Activated CD8-positive, alpha-beta memory T cell treated with anti-CD3 and anti-CD28 coated beads, Interleukin-2, amount 10 ng/mL, durations not matched to agents 7 days and 5 days (primary cell): ENCODE measurements around the gene DEPDC5. TPM values are rescaled to one million over a fixed set of nuclear protein-coding genes. Genes with fewer than 3 reads are reported as not detected.

ENCODE experiments used
- ATAC-seq: fragments of 150-1000 bp; cut with Tn5 transposase; one replicate; pipeline ENCODE4 v1.10.0; 2021; ENCODE audit warnings: moderate library complexity
- CTCF ChIA-PET: fragments of 350-600 bp; sonication (Branson Sonifier 250); formaldehyde crosslinking; loops from one replicate; lab custom pipeline; 2021; ENCODE audit warnings: antibody characterized with exemption; lab: Charles Lee
- DNase-seq: peaks from one replicate; pipeline ENCODE4 v3.0.0-alpha.2; 2020
- H3K27ac Mint-ChIP-seq: one replicate; pipeline ENCODE4 v1.8.0; 2021; ENCODE audit warnings: mild to moderate bottlenecking, mixed read lengths
- H3K27me3 Mint-ChIP-seq: one replicate; pipeline ENCODE4 v1.8.0; 2021; ENCODE audit warnings: mixed read lengths
- H3K36me3 Mint-ChIP-seq: one replicate; pipeline ENCODE4 v1.8.0; 2021; ENCODE audit warnings: mild to moderate bottlenecking, mixed read lengths
- H3K4me1 Mint-ChIP-seq: one replicate; pipeline ENCODE4 v1.8.0; 2021; ENCODE audit warnings: mixed read lengths
- H3K4me3 Mint-ChIP-seq: one replicate; pipeline ENCODE4 v1.8.0; 2021; ENCODE audit warnings: mild to moderate bottlenecking, moderate library complexity, mixed read lengths
- H3K9me3 Mint-ChIP-seq: one replicate; pipeline ENCODE4 v1.8.0; 2022; ENCODE audit warnings: low read depth, mixed read lengths
- total RNA-seq, 2 experiments: library from RNA; stranded (reverse); gene quantifications; one replicate each; pipeline ENCODE4 v1.2.3, GENCODE V29; 2021

The DEPDC5 gene
- total RNA-seq, 2 experiments from 2014 or later = 45.7 to 50.3 TPM

- peaks cover 13% of the 10 kb centered on the region for H3K4me1 Mint-ChIP-seq
- ATAC-seq = no peak
- H3K27me3 Mint-ChIP-seq = no peaks in the 10 kb centered on the region
- no peaks in the 10 kb centered on the region for H3K9me3 Mint-ChIP-seq
- CTCF ChIA-PET = interaction anchor here (0.9 to 1.9 kb wide), 2 partner anchors 20 to 41 kb away, joined by 3 to 5 read pairs; no protein-coding TSS in a partner anchor
- DNase-seq = no peak
- peaks cover 24% of the 10 kb centered on the region for H3K36me3 Mint-ChIP-seq
- H3K27ac Mint-ChIP-seq = no peak overlapping the region
- H3K4me3 Mint-ChIP-seq = no peak overlapping the region
Observed at GRCh38 chr22:31876156-31876920, 122.5 kb downstream of the DEPDC5 start.

- no peak for DNase-seq
- H3K36me3 Mint-ChIP-seq = peaks cover 13% of the 10 kb centered on the region
- H3K27ac Mint-ChIP-seq = no peak overlapping the region
- no peak overlapping the region for H3K4me3 Mint-ChIP-seq
- ATAC-seq = no peak
- CTCF ChIA-PET = no interaction called here
- no peaks in the 10 kb centered on the region for H3K9me3 Mint-ChIP-seq
- H3K4me1 Mint-ChIP-seq = peaks cover 4% of the 10 kb centered on the region
- no peaks in the 10 kb centered on the region for H3K27me3 Mint-ChIP-seq
Observed at GRCh38 chr22:31879585-31879984, 125.8 kb downstream of the DEPDC5 start.

- CTCF ChIA-PET = no interaction called here
- Mint-ChIP-seq H3K27me3 (no peaks in the 10 kb centered on the region), H3K9me3 (no peaks in the 10 kb centered on the region), H3K27ac (no peak overlapping the region), H3K4me1 (peaks cover under 1% of the 10 kb centered on the region), H3K36me3 (peaks cover 9% of the 10 kb centered on the region), H3K4me3 (no peak overlapping the region)
- no peak for ATAC-seq
- no peak for DNase-seq
Observed at GRCh38 chr22:31881200-31881599, 127.4 kb downstream of the DEPDC5 start.

- DNase-seq (no peak), ATAC-seq (no peak)
- CTCF ChIA-PET = interaction anchor here (1.1 kb wide), 1 partner anchor 10 kb away, joined by 3 read pairs; no protein-coding TSS in a partner anchor
- no peaks in the 10 kb centered on the region for H3K9me3 Mint-ChIP-seq
- no peaks in the 10 kb centered on the region for H3K4me1 Mint-ChIP-seq
- no peaks in the 10 kb centered on the region for H3K27me3 Mint-ChIP-seq
- no peak overlapping the region for H3K4me3 Mint-ChIP-seq
- no peak overlapping the region for H3K27ac Mint-ChIP-seq
- peaks cover 9% of the 10 kb centered on the region for H3K36me3 Mint-ChIP-seq
Observed at GRCh38 chr22:31881865-31882264, 128.0 kb downstream of the DEPDC5 start.

- Mint-ChIP-seq H3K9me3 (no peaks in the 10 kb centered on the region), H3K36me3 (peaks cover 9% of the 10 kb centered on the region), H3K4me1 (no peaks in the 10 kb centered on the region), H3K27ac (no peak overlapping the region), H3K4me3 (no peak overlapping the region), H3K27me3 (no peaks in the 10 kb centered on the region)
- no peak for DNase-seq
- CTCF ChIA-PET = no interaction called here
- ATAC-seq = no peak
Observed at GRCh38 chr22:31882971-31883370, 129.2 kb downstream of the DEPDC5 start.

- ATAC-seq (no peak), DNase-seq (no peak)
- Mint-ChIP-seq H3K36me3 (peaks cover 6% of the 10 kb centered on the region), H3K9me3 (no peaks in the 10 kb centered on the region), H3K27me3 (no peaks in the 10 kb centered on the region), H3K27ac (no peak overlapping the region), H3K4me1 (no peaks in the 10 kb centered on the region), H3K4me3 (no peak overlapping the region)
- CTCF ChIA-PET = interaction anchor here (0.5 kb wide), 1 partner anchor 377 kb away, joined by 3 read pairs; no protein-coding TSS in a partner anchor
Observed at GRCh38 chr22:31883989-31884388, 130.2 kb downstream of the DEPDC5 start.

GRCh38 chr22:31891366-31892079 lies 137.7 kb downstream of the DEPDC5 start:
- Mint-ChIP-seq H3K27me3 (no peaks in the 10 kb centered on the region), H3K36me3 (peaks cover 15% of the 10 kb centered on the region), H3K4me1 (peaks cover 4% of the 10 kb centered on the region), H3K27ac (no peak overlapping the region), H3K9me3 (no peaks in the 10 kb centered on the region), H3K4me3 (no peak overlapping the region)
- no peak for ATAC-seq
- CTCF ChIA-PET = no interaction called here
- no peak for DNase-seq

- ATAC-seq = no peak
- peaks cover 4% of the 10 kb centered on the region for H3K4me1 Mint-ChIP-seq
- no peaks in the 10 kb centered on the region for H3K9me3 Mint-ChIP-seq
- DNase-seq = no peak
- no peak overlapping the region for H3K27ac Mint-ChIP-seq
- CTCF ChIA-PET = no interaction called here
- no peak overlapping the region for H3K4me3 Mint-ChIP-seq
- H3K36me3 Mint-ChIP-seq = peaks cover 15% of the 10 kb centered on the region
- H3K27me3 Mint-ChIP-seq = no peaks in the 10 kb centered on the region
Observed at GRCh38 chr22:31892080-31892433, 138.2 kb downstream of the DEPDC5 start.

- peaks cover 4% of the 10 kb centered on the region for H3K4me1 Mint-ChIP-seq
- ATAC-seq = no peak
- H3K27ac Mint-ChIP-seq = no peak overlapping the region
- DNase-seq = no peak
- H3K9me3 Mint-ChIP-seq = no peaks in the 10 kb centered on the region
- no peaks in the 10 kb centered on the region for H3K27me3 Mint-ChIP-seq
- no peak overlapping the region for H3K4me3 Mint-ChIP-seq
- H3K36me3 Mint-ChIP-seq = peaks cover 15% of the 10 kb centered on the region
- CTCF ChIA-PET = no interaction called here
Observed at GRCh38 chr22:31893460-31893859, 139.6 kb downstream of the DEPDC5 start.

GRCh38 chr22:31895411-31896123 lies 141.7 kb downstream of the DEPDC5 start:
- H3K27ac Mint-ChIP-seq = no peak overlapping the region
- no peaks in the 10 kb centered on the region for H3K27me3 Mint-ChIP-seq
- CTCF ChIA-PET = interaction anchor here (1.5 kb wide), 1 partner anchor 75 kb away, joined by 3 read pairs; no protein-coding TSS in a partner anchor
- no peak for DNase-seq
- ATAC-seq = no peak
- peaks cover 4% of the 10 kb centered on the region for H3K4me1 Mint-ChIP-seq
- no peaks in the 10 kb centered on the region for H3K9me3 Mint-ChIP-seq
- H3K4me3 Mint-ChIP-seq = no peak overlapping the region
- H3K36me3 Mint-ChIP-seq = peaks cover 10% of the 10 kb centered on the region

- Mint-ChIP-seq H3K36me3 (peaks cover 7% of the 10 kb centered on the region), H3K27ac (no peak overlapping the region), H3K4me3 (no peak overlapping the region), H3K27me3 (no peaks in the 10 kb centered on the region), H3K9me3 (no peaks in the 10 kb centered on the region), H3K4me1 (no peaks in the 10 kb centered on the region)
- no peak for DNase-seq
- no peak for ATAC-seq
- CTCF ChIA-PET = interaction anchor here (1.4 kb wide), 1 partner anchor 20 kb away, joined by 5 read pairs; no protein-coding TSS in a partner anchor
Observed at GRCh38 chr22:31896472-31896871, 142.7 kb downstream of the DEPDC5 start.

- H3K27ac Mint-ChIP-seq = no peak overlapping the region
- DNase-seq (no peak), ATAC-seq (no peak)
- H3K27me3 Mint-ChIP-seq = no peaks in the 10 kb centered on the region
- H3K4me3 Mint-ChIP-seq = no peak overlapping the region
- H3K4me1 Mint-ChIP-seq = no peaks in the 10 kb centered on the region
- no peaks in the 10 kb centered on the region for H3K9me3 Mint-ChIP-seq
- CTCF ChIA-PET = interaction anchor here (1.5 kb wide), 1 partner anchor 72 kb away, joined by 5 read pairs; no protein-coding TSS in a partner anchor
- H3K36me3 Mint-ChIP-seq = peaks cover 5% of the 10 kb centered on the region
Observed at GRCh38 chr22:31897842-31898805, 144.3 kb downstream of the DEPDC5 start.
